Ovary (tissue), 9 donors: ENCODE measurements around the gene THBS4. TPM values are rescaled to one million over a fixed set of nuclear protein-coding genes. Genes with fewer than 3 reads are reported as not detected.

Source experiments
- DNase-seq, 5 donors: peaks; one replicate each; pipeline ENCODE4 v3.0.0-alpha.2; 2019 to 2020
- H3K27ac ChIP-seq, 2 donors: fragments of 200-600 bp; one replicate each; pipeline versions ENCODE4 v1.5.1 to v1.8.0; 2019 to 2022
- H3K27me3 ChIP-seq: fragments of 200-600 bp; one replicate; pipeline ENCODE4 v1.8.0; 2022
- H3K36me3 ChIP-seq: fragments of 200-600 bp; sonication (generic); one replicate; pipeline ENCODE4 v1.5.1; 2019
- H3K4me1 ChIP-seq: one replicate; pipeline ENCODE4 v1.8.1; 2013; ENCODE audit warnings: mild to moderate bottlenecking, moderate library complexity; ENCODE audit not compliant: insufficient read depth
- H3K4me3 ChIP-seq: fragments of 200-600 bp; sonication (generic); one replicate; pipeline ENCODE4 v1.5.1; 2017
- H3K9me3 ChIP-seq, 2 donors: fragments of 200-600 bp in 1 of 2; sonication (generic) in 1 of 2; one replicate each; pipeline versions ENCODE4 v1.5.1 to v1.8.1; 2013 to 2019; ENCODE audit warnings: mild to moderate bottlenecking in 1 of 2, moderate library complexity in 1 of 2
- EP300 ChIP-seq: sonication (generic); formaldehyde crosslinking; IDR thresholded peaks from one replicate; pipeline ENCODE4 v1.6.1; 2017; ENCODE audit warnings: antibody characterized with exemption
- POLR2A ChIP-seq: fragments of 450-650 bp; IDR thresholded peaks from one replicate; pipeline ENCODE4 v1.6.1; 2017; ENCODE audit warnings: antibody characterized with exemption, mild to moderate bottlenecking, moderate library complexity
- WGBS, 3 donors: extraction: QIAGEN DNeasy Blood & Tissue Kit in 1 of 3; methylation state at CpG; one replicate each; pipeline versions ENCODE4 v1.1.5 to v1.1.7; 2013 to 2017; 5-methylcytosine and 5-hydroxymethylcytosine counted together
- intact Hi-C, 4 donors: fragments of 100-400 bp; cut with DNase I; formaldehyde crosslinking; loops; one replicate each; pipeline versions ENCODE4 v1.11.0 to v1.15.1; 2022 to 2023
- polyA plus RNA-seq, 2 donors: library from polyadenylated mRNA; stranded (reverse); fragments of 200-250 nt in 1 of 2; fragments of 350-450 nt in 1 of 2; fragmentation: Illumina TruSeq in 1 of 2; extraction: RNeasy Lipid Tissue Mini Kit (QIAGEN cat#74804) in 1 of 2; gene quantifications; one replicate each; pipeline ENCODE4 v1.2.3, GENCODE V29; 2013 to 2014
- total RNA-seq, 7 donors: library from RNA; depleted of rRNA in 2 of 7; stranded (reverse); fragments of >200 nt in 2 of 7; fragmentation: NEBNext Ultra II Directional in 3 of 7; extraction: Animal tissue kit (Norgen Biotek cat#: 25700) in 3 of 7; gene quantifications; one replicate each; pipeline versions ENCODE4 v1.1.0 to v1.2.4, GENCODE V29; 2016 to 2023
- TF ChIP-seq, protein P1 (sequence below), 3 donors: fragments of 450-650 bp in 2 of 3; fragments of 200-600 bp in 1 of 3; IDR thresholded peaks; one replicate each; pipeline versions ENCODE4 v1.5.1 to v1.8.0; 2016 to 2022; ENCODE audit warnings: antibody characterized with exemption in 3 of 3, mild to moderate bottlenecking in 1 of 3
- donor health status: DM: no; HTN: no; CAD: no; lungs with moderate emphysema.
- donor health status: DM: no; HTN: no; CAD: no.
- donor health status: Bipolar disorder and iron deficiency.
- donor health status: DM: yes; HTN: yes; CAD: no.
- donor health status: DM: no; HTN: no; CAD: no.
- donor health status: DM: yes; HTN: yes; CAD: no.

THBS4 gene
- total and polyA plus RNA-seq, 9 donors = 1.9 to 89.6 (median 5.1) TPM

DNA sequence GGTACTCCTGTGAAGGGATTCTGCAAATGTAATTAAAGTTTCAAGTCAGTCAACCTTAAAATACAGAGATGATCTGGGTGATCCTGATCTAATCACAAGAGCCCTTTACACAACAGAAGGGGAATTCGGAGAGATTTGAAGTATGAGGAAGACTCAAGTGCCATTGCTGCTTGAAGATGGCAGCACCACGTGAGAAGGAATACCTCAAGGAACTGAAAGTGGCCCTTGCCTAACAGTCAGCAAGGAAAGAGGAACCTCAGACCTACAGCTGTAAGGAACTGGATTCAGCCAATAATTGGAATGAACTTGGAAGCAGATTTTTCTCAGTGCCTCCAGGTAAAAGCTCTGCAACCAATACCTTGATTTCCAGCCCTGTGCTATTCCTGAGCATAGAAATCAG lies 87.4 kb downstream of the THBS4 start:
- WGBS, 3 donors = 79 to 100% (median 96%) methylated on average over 2 of the region's 2 CpGs
- DNase-seq = no peak

DNA sequence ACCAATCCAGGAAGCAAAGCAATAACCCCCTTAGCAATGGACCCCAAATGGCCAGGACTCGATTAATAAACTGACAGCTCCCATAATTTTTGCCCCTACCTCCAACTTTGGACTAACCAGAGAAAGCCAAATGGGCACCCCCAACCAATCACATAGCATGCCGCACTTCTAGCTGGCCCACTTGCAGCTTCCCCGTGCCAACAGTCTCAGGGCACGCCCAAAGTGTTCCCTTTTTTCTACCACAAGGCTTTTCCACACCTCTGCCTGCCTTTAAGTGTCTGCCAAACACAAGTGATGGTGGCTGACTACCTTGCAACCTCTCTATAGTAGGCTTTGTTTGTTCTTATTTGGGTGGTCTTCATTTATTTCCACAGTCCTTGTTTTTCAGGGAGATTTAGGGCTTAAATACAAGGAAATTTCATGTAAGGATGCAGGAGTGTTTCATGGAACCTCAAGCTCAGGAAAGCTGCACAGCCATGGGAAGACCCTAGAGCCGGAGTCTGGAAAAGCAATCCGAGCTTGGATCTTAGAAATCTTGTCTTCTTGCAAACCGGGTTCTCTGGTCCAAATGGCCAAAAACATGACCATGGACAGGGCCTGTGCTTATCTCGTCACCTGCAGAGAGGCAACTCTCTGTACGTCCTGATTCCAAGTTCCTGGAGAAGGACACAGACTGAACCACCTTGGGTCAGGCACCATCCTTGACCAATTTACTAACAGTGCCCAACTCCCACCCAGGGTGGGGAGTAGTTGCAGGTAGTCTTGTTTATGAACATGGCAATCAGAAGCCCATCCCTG lies 89.2 kb downstream of the THBS4 start:
- Histone ChIP-seq H3K27me3 (no peaks in the 10 kb centered on the region), H3K9me3 (no peaks in the 10 kb centered on the region), H3K4me1 (peaks cover 3% of the 10 kb centered on the region), H3K27ac (no peak overlapping the region), H3K36me3 (no peaks in the 10 kb centered on the region), H3K4me3 (no peak overlapping the region)
- DNase-seq = no peak
- intact Hi-C loops = no loop called here
- WGBS, 3 donors = 86 to 93% (median 90%) methylated on average over 9 of the region's 9 CpGs
- no peak for TF ChIP-seq POLR2A
- TF ChIP-seq EP300 = no peak
- TF ChIP-seq, protein P1, sequence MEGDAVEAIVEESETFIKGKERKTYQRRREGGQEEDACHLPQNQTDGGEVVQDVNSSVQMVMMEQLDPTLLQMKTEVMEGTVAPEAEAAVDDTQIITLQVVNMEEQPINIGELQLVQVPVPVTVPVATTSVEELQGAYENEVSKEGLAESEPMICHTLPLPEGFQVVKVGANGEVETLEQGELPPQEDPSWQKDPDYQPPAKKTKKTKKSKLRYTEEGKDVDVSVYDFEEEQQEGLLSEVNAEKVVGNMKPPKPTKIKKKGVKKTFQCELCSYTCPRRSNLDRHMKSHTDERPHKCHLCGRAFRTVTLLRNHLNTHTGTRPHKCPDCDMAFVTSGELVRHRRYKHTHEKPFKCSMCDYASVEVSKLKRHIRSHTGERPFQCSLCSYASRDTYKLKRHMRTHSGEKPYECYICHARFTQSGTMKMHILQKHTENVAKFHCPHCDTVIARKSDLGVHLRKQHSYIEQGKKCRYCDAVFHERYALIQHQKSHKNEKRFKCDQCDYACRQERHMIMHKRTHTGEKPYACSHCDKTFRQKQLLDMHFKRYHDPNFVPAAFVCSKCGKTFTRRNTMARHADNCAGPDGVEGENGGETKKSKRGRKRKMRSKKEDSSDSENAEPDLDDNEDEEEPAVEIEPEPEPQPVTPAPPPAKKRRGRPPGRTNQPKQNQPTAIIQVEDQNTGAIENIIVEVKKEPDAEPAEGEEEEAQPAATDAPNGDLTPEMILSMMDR (IDR thresholded peaks at IDR 0.05) = no peak

More for the DNA sequence above, 87.4 kb downstream of the THBS4 start:
- Histone ChIP-seq H3K27ac (no peak overlapping the region), H3K4me1 (no peaks in the 10 kb centered on the region), H3K9me3 (no peaks in the 10 kb centered on the region), H3K27me3 (no peaks in the 10 kb centered on the region), H3K36me3 (no peaks in the 10 kb centered on the region), H3K4me3 (no peak overlapping the region)
- intact Hi-C loops = no loop called here
- TF ChIP-seq, protein P1 (IDR thresholded peaks at IDR 0.05) = no peak
- TF ChIP-seq POLR2A = no peak
- no peak for TF ChIP-seq EP300

DNA sequence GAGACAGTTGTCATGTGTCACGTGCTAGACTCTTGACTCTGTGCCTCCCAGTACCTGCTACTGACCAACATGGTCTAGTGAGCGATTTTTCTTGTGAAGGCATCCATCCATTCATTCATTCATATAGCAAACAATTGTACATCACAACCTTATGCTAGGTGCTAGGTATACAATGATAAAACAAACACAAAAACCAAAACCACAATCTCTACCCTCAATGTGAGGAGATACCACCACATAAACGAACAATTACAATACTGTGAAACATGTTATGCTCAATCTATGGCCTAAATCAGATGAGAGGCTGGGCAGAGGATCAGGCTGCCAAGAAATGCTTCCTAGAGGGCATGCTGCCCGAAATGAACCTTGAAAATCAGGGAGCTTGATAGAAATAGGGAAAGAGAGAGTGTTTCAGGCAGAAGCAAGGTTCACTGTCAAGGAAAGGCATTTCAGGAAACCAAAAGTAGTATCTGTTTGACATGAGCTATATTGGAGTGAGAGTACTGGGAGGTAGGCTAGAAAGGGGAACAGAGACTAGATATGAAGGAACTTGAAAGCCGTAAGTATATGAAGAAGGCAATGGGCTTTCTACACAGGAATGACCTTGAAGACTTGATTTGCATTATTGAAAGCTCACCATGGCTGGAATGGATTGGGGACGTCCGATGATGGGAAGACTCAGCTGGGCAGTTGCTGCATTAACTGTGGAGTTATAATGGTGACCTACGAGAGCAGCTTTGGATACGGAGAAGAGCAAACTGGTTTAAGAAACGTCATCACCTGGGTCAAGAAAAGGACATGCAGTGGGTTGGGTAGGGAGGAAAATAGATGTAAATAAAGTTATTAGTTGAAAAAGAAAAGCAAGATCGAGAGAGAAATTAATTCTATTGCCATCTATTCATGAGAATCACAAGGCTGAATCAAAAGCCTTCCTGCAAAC lies 90.1 kb downstream of the THBS4 start:
- H3K36me3 ChIP-seq = no peaks in the 10 kb centered on the region
- no peak overlapping the region for H3K27ac ChIP-seq
- H3K9me3 ChIP-seq = no peaks in the 10 kb centered on the region
- H3K4me3 ChIP-seq = no peak overlapping the region
- TF ChIP-seq, protein P1 (IDR thresholded peaks at IDR 0.05) = no peak
- no peak for TF ChIP-seq POLR2A
- TF ChIP-seq EP300 = no peak
- DNase-seq = no peak
- intact Hi-C loops = loop anchor here in 1 of 4 donors (5.0 kb wide), 1 partner anchor 1832 kb away; no protein-coding TSS in a partner anchor
- WGBS, 3 donors = 90 to 92% (median 91%) methylated on average over 11 of the region's 11 CpGs
- peaks cover 3% of the 10 kb centered on the region for H3K4me1 ChIP-seq
- peaks cover 4% of the 10 kb centered on the region for H3K27me3 ChIP-seq

DNA sequence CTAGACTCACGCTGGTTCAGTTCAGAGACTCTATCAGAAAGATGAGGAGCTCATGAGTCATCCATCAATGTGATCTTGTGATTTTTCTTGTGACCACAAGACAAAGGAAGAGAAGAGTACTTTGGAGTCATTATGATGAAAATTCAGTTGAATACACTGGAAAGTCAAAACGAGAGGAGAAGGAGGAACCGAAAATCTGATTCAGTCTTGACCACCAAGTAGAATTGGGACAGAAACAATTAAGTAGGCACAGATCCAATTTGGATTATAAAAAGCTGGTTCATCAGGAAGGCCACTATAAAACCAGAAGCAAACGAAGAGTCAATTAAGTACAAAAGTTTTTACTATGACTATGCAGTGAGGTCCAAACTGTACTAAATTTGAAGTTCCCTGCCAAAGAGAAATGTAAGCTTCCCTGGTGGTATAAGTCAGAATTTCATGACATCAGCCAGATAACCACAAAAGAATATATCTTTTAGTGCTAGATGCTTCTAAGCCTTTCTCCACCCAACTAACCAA lies 90.9 kb downstream of the THBS4 start:
- H3K27ac ChIP-seq = no peak overlapping the region
- H3K4me3 ChIP-seq = no peak overlapping the region
- H3K4me1 ChIP-seq = peaks cover 3% of the 10 kb centered on the region
- intact Hi-C loops = loop anchor here in 1 of 4 donors (5.0 kb wide), 1 partner anchor 1831 kb away; no protein-coding TSS in a partner anchor
- no peaks in the 10 kb centered on the region for H3K9me3 ChIP-seq
- H3K36me3 ChIP-seq = no peaks in the 10 kb centered on the region
- no peak for TF ChIP-seq EP300
- TF ChIP-seq, protein P1 (IDR thresholded peaks at IDR 0.05) = no peak
- TF ChIP-seq POLR2A = no peak
- WGBS, 3 donors = 61 to 81% (median 67%) methylated on average over 4 of the region's 4 CpGs
- DNase-seq = no peak
- H3K27me3 ChIP-seq = peaks cover 4% of the 10 kb centered on the region
